Liver (tissue), 9 donors: ENCODE data around the gene ADAMTS2. TPM values are rescaled to one million over a fixed set of nuclear protein-coding genes. Genes with fewer than 3 reads are reported as not detected.

ENCODE experiments used
- DNase-seq: peaks from one replicate; pipeline ENCODE4 v3.0.0-alpha.2; 2017; ENCODE audit warnings: low spot score
- H3K27ac ChIP-seq, 2 donors: one replicate each; pipeline ENCODE4 v1.7.0; 2013; ENCODE audit warnings: inconsistent platforms in 2 of 2, low read length in 2 of 2, control low read depth in 1 of 2, low read depth in 1 of 2, mild to moderate bottlenecking in 1 of 2
- H3K27me3 ChIP-seq, 4 donors: one replicate each; pipeline versions ENCODE4 v1.6.1 to v1.7.0; 2013; ENCODE audit warnings: low read length in 3 of 4, inconsistent platforms in 1 of 4, mild to moderate bottlenecking in 1 of 4, moderate library complexity in 1 of 4; ENCODE audit not compliant: control insufficient read depth in 4 of 4, insufficient read depth in 4 of 4
- H3K36me3 ChIP-seq, 4 donors: one replicate each; pipeline versions ENCODE4 v1.6.1 to v1.7.0; 2013; ENCODE audit warnings: low read length in 3 of 4, mild to moderate bottlenecking in 3 of 4, low read depth in 1 of 4, moderate library complexity in 1 of 4; ENCODE audit not compliant: control insufficient read depth in 4 of 4, insufficient read depth in 3 of 4
- H3K4me1 ChIP-seq, 4 donors: one replicate each; pipeline versions ENCODE4 v1.6.1 to v1.7.0; 2013; ENCODE audit warnings: low read length in 3 of 4, mild to moderate bottlenecking in 3 of 4, moderate library complexity in 1 of 4; ENCODE audit not compliant: control insufficient read depth in 4 of 4, insufficient read depth in 4 of 4
- H3K4me3 ChIP-seq, 3 donors: one replicate each; pipeline versions ENCODE4 v1.6.1 to v1.7.0; 2013; ENCODE audit warnings: low read length in 3 of 3, control low read depth in 1 of 3, low read depth in 1 of 3, mild to moderate bottlenecking in 1 of 3
- H3K9ac ChIP-seq, 2 donors: one replicate each; pipeline ENCODE4 v1.7.0; 2013; ENCODE audit warnings: low read length in 2 of 2, mild to moderate bottlenecking in 2 of 2, moderate library complexity in 2 of 2, control low read depth in 1 of 2, low read depth in 1 of 2
- H3K9me3 ChIP-seq, 4 donors: one replicate each; pipeline versions ENCODE4 v1.6.1 to v1.7.0; 2013; ENCODE audit warnings: low read length in 3 of 4; ENCODE audit not compliant: control insufficient read depth in 4 of 4
- ATF3 ChIP-seq: IDR thresholded peaks from 2 replicates; pipeline ENCODE4 v1.6.1; 2016; ENCODE audit warnings: antibody characterized with exemption
- EGR1 ChIP-seq, 2 donors: IDR thresholded peaks; 2 replicates each; pipeline ENCODE4 v1.6.1; 2016 to 2018; ENCODE audit warnings: antibody characterized with exemption in 2 of 2, low read depth in 2 of 2
- FOXA1 ChIP-seq: IDR thresholded peaks from 2 replicates; pipeline ENCODE4 v1.6.1; 2016; ENCODE audit warnings: antibody characterized with exemption
- FOXA2 ChIP-seq: IDR thresholded peaks from 2 replicates; pipeline ENCODE4 v1.6.1; 2016; ENCODE audit warnings: antibody characterized with exemption
- GABPA ChIP-seq, 2 donors: IDR thresholded peaks in 1 of 2; conservative IDR thresholded peaks in 1 of 2; 2 replicates each; pipeline ENCODE4 v1.6.1; 2016; ENCODE audit warnings: antibody characterized with exemption in 2 of 2, mild to moderate bottlenecking in 1 of 2, moderate library complexity in 1 of 2
- HNF4A ChIP-seq, 2 donors: conservative IDR thresholded peaks; 2 replicates each; pipeline ENCODE4 v1.6.1; 2016; ENCODE audit warnings: antibody characterized with exemption in 2 of 2, mild to moderate bottlenecking in 2 of 2
- HNF4G ChIP-seq: IDR thresholded peaks from 2 replicates; pipeline ENCODE4 v1.6.1; 2016; ENCODE audit warnings: antibody characterized with exemption
- JUND ChIP-seq, 2 donors: IDR thresholded peaks; 2 replicates each; pipeline ENCODE4 v1.6.1; 2016; ENCODE audit warnings: antibody characterized with exemption in 2 of 2
- NR2F2 ChIP-seq: IDR thresholded peaks from 2 replicates; pipeline ENCODE4 v1.6.1; 2016; ENCODE audit warnings: antibody characterized with exemption
- RAD21 ChIP-seq, 2 donors: IDR thresholded peaks; 2 replicates each; pipeline ENCODE4 v1.6.1; 2016; ENCODE audit warnings: antibody characterized with exemption in 2 of 2, mild to moderate bottlenecking in 2 of 2
- RXRA ChIP-seq, 2 donors: IDR thresholded peaks; 2 replicates each; pipeline ENCODE4 v1.6.1; 2017 to 2018; ENCODE audit warnings: antibody characterized with exemption in 2 of 2, mild to moderate bottlenecking in 1 of 2
- SP1 ChIP-seq: IDR thresholded peaks from 2 replicates; pipeline ENCODE4 v1.6.1; 2018; ENCODE audit warnings: antibody characterized with exemption, mild to moderate bottlenecking
- TAF1 ChIP-seq: conservative IDR thresholded peaks from 2 replicates; pipeline ENCODE4 v1.6.1; 2016; ENCODE audit warnings: antibody characterized with exemption, mild to moderate bottlenecking
- YY1 ChIP-seq: IDR thresholded peaks from 2 replicates; pipeline ENCODE4 v1.6.1; 2016; ENCODE audit warnings: antibody characterized with exemption, mild to moderate bottlenecking
- WGBS: extraction: QIAGEN DNeasy Blood & Tissue Kit; methylation state at CpG from one replicate; pipeline ENCODE4 v1.1.7; 2013; 5-methylcytosine and 5-hydroxymethylcytosine counted together
- polyA plus RNA-seq, 2 donors: library from polyadenylated mRNA; stranded (reverse) in 1 of 2; unstranded in 1 of 2; fragments of 200-250 nt in 1 of 2; fragments of >200 nt in 1 of 2; fragmentation: Nextera tagmentation in 1 of 2; extraction: Ambion mirVana in 1 of 2; gene quantifications; one replicate each; pipeline versions ENCODE4 v1.2.1 to v1.2.3, GENCODE V29; 2013 to 2015
- total RNA-seq, 2 donors: library from RNA; depleted of rRNA; stranded (reverse); fragments of >200 nt; gene quantifications; one replicate each; pipeline ENCODE4 v1.2.3, GENCODE V29; 2014
- TF ChIP-seq, protein P1 (sequence below): IDR thresholded peaks from 2 replicates; pipeline ENCODE4 v1.6.1; 2016; ENCODE audit warnings: antibody characterized with exemption
- TF ChIP-seq, protein P2 (sequence below): fragments of 150-350 bp; IDR thresholded peaks from 2 replicates; pipeline ENCODE4 v1.5.1; 2017; ENCODE audit warnings: improper control_type of control experiment, low read depth, low read length; ENCODE audit not compliant: missing input control
- TF ChIP-seq, protein P3 (sequence below): IDR thresholded peaks from 2 replicates; pipeline ENCODE4 v1.6.1; 2016; ENCODE audit warnings: antibody characterized with exemption, mild to moderate bottlenecking
- donor health status: healthy.
- donor health status: healthy.
- donor health status: healthy.
- donor health status: healthy.
- donor health status: healthy.

The ADAMTS2 gene
- total and polyA plus RNA-seq, 4 donors = 2.7 to 24.3 (median 12.0) TPM

DNA sequence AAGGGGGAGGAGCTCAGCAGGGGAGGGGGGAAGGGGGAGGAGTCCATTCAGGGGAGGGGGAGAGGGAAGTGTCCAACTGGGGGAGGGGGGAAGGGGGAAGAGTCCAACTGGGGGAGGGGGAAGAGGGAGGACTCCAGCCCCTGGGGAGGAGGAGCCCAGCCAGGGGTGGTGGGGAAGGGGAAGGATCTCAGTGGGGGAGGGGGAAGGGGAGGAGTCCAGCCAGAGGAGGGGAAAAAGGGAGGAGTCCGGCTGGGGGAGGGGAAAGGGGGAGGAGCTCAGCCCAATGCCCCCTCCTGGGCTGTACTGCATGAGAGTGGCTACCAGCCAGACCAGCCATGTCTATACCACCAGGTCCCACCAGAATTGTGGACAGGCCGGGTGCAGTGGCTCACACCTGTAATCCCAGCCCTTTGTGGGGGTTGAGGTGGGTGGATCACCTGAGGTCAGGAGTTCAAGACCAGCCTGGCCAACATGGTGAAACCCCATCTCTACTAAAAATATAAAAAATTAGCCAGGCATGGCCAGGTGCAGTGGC lies 30.6 kb upstream of the ADAMTS2 start:
- Histone ChIP-seq H3K27ac (no peak overlapping the region), H3K27me3 (no peaks in the 10 kb centered on the region), H3K4me3 (no peak overlapping the region), H3K9ac (no peak overlapping the region), H3K36me3 (no peaks in the 10 kb centered on the region), H3K4me1 (no peaks in the 10 kb centered on the region), H3K9me3 (no peaks in the 10 kb centered on the region)
- 53% methylated on average over 2 of the region's 2 CpGs for WGBS
- TF ChIP-seq GABPA (IDR thresholded peaks at IDR 0.05 in 1 of 2, conservative IDR thresholded peaks at IDR 0.05 in 1 of 2) = no peak
- TF ChIP-seq, protein P1, sequence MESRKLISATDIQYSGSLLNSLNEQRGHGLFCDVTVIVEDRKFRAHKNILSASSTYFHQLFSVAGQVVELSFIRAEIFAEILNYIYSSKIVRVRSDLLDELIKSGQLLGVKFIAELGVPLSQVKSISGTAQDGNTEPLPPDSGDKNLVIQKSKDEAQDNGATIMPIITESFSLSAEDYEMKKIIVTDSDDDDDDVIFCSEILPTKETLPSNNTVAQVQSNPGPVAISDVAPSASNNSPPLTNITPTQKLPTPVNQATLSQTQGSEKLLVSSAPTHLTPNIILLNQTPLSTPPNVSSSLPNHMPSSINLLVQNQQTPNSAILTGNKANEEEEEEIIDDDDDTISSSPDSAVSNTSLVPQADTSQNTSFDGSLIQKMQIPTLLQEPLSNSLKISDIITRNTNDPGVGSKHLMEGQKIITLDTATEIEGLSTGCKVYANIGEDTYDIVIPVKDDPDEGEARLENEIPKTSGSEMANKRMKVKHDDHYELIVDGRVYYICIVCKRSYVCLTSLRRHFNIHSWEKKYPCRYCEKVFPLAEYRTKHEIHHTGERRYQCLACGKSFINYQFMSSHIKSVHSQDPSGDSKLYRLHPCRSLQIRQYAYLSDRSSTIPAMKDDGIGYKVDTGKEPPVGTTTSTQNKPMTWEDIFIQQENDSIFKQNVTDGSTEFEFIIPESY = no peak
- no peak for TF ChIP-seq RXRA (IDR thresholded peaks at IDR 0.05)
- TF ChIP-seq HNF4G = no peak
- no peak for DNase-seq

- no peak overlapping the region for H3K27ac ChIP-seq
- no peaks in the 10 kb centered on the region for H3K4me1 ChIP-seq
- TF ChIP-seq FOXA1 = no peak
- no peak for TF ChIP-seq TAF1
- TF ChIP-seq, protein P2, sequence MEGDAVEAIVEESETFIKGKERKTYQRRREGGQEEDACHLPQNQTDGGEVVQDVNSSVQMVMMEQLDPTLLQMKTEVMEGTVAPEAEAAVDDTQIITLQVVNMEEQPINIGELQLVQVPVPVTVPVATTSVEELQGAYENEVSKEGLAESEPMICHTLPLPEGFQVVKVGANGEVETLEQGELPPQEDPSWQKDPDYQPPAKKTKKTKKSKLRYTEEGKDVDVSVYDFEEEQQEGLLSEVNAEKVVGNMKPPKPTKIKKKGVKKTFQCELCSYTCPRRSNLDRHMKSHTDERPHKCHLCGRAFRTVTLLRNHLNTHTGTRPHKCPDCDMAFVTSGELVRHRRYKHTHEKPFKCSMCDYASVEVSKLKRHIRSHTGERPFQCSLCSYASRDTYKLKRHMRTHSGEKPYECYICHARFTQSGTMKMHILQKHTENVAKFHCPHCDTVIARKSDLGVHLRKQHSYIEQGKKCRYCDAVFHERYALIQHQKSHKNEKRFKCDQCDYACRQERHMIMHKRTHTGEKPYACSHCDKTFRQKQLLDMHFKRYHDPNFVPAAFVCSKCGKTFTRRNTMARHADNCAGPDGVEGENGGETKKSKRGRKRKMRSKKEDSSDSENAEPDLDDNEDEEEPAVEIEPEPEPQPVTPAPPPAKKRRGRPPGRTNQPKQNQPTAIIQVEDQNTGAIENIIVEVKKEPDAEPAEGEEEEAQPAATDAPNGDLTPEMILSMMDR = no peak
- no peak for TF ChIP-seq FOXA2
- TF ChIP-seq RXRA (IDR thresholded peaks at IDR 0.05) = no peak
- no peak for TF ChIP-seq ATF3
- TF ChIP-seq SP1 = no peak
- no peak for TF ChIP-seq YY1
- TF ChIP-seq, protein P3, sequence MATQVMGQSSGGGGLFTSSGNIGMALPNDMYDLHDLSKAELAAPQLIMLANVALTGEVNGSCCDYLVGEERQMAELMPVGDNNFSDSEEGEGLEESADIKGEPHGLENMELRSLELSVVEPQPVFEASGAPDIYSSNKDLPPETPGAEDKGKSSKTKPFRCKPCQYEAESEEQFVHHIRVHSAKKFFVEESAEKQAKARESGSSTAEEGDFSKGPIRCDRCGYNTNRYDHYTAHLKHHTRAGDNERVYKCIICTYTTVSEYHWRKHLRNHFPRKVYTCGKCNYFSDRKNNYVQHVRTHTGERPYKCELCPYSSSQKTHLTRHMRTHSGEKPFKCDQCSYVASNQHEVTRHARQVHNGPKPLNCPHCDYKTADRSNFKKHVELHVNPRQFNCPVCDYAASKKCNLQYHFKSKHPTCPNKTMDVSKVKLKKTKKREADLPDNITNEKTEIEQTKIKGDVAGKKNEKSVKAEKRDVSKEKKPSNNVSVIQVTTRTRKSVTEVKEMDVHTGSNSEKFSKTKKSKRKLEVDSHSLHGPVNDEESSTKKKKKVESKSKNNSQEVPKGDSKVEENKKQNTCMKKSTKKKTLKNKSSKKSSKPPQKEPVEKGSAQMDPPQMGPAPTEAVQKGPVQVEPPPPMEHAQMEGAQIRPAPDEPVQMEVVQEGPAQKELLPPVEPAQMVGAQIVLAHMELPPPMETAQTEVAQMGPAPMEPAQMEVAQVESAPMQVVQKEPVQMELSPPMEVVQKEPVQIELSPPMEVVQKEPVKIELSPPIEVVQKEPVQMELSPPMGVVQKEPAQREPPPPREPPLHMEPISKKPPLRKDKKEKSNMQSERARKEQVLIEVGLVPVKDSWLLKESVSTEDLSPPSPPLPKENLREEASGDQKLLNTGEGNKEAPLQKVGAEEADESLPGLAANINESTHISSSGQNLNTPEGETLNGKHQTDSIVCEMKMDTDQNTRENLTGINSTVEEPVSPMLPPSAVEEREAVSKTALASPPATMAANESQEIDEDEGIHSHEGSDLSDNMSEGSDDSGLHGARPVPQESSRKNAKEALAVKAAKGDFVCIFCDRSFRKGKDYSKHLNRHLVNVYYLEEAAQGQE = no peak
- no peak for TF ChIP-seq GABPA (IDR thresholded peaks at IDR 0.05 in 1 of 2, conservative IDR thresholded peaks at IDR 0.05 in 1 of 2)
- TF ChIP-seq RAD21 (IDR thresholded peaks at IDR 0.05) = no peak
- TF ChIP-seq JUND (IDR thresholded peaks at IDR 0.05) = no peak
- no peak for TF ChIP-seq EGR1 (IDR thresholded peaks at IDR 0.05; ENCODE audit: low read depth in 2 of 2)
- no peak for TF ChIP-seq NR2F2
- TF ChIP-seq HNF4A (conservative IDR thresholded peaks at IDR 0.05) = no peak
- H3K36me3 ChIP-seq = no peaks in the 10 kb centered on the region
- no peak overlapping the region for H3K4me3 ChIP-seq
- no peak overlapping the region for H3K9ac ChIP-seq
- H3K9me3 ChIP-seq = no peaks in the 10 kb centered on the region
- no peaks in the 10 kb centered on the region for H3K27me3 ChIP-seq
- no peak for DNase-seq
- WGBS = 70% methylated on average over 3 of the region's 3 CpGs
Observed at GRCh38 chr5:179375236-179375685, 30.0 kb upstream of the ADAMTS2 start.
